Measurements from ENCODE around the gene BRIP1. TPM values are rescaled to one million over a fixed set of nuclear protein-coding genes. Genes with fewer than 3 reads are reported as not detected.

The BRIP1 gene
- total and polyA plus RNA-seq, 4 donors, result 0.13 to 1.4 (median 0.44) TPM

DNA sequence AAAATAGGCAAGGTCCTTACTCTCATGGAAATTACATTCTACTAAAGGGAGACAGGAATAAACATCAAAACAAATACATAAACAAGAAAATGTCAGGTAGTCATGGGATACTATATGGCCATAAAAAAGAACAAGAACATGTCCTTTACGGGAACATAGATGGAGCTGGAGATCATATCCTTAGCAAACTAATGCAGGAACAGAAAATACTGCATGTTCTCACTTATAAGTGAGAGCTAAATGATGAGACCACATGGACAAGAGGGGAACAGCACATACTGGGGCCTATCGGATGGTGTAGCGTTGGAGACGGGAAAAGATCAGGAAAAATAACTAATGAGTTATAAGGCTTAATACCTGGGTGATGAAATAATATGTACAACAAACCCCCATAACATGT, 69.1 kb downstream of the BRIP1 start:
- no peaks in the 10 kb centered on the region for H3K27me3 ChIP-seq (ENCODE audit: control insufficient read depth in 1 of 2, insufficient read depth in 2 of 2, low read length in 1 of 2)
- H3K27ac ChIP-seq (ENCODE audit: low read depth in 1 of 2, low read length in 2 of 2), result no peak overlapping the region
- DNase-seq (no peak), ATAC-seq (ENCODE audit: low FRiP score) (no peak)
- no peaks in the 10 kb centered on the region for H3K36me3 ChIP-seq (ENCODE audit: control insufficient read depth in 1 of 2, insufficient read depth in 2 of 2, low read length in 1 of 2)
- WGBS, 2 donors, result 97 to 99% methylated on average over 4 of the region's 4 CpGs
- H3K9me3 ChIP-seq (ENCODE audit: control insufficient read depth, low read length), result no peaks in the 10 kb centered on the region
- no peaks in the 10 kb centered on the region for H3K4me1 ChIP-seq (ENCODE audit: control insufficient read depth in 1 of 2, insufficient read depth in 2 of 2, low read length in 2 of 2)
- H3K4me3 ChIP-seq (ENCODE audit: low read length in 2 of 2), result no peak overlapping the region
- intact Hi-C loops (cut with DNase I), result no loop called here

DNA sequence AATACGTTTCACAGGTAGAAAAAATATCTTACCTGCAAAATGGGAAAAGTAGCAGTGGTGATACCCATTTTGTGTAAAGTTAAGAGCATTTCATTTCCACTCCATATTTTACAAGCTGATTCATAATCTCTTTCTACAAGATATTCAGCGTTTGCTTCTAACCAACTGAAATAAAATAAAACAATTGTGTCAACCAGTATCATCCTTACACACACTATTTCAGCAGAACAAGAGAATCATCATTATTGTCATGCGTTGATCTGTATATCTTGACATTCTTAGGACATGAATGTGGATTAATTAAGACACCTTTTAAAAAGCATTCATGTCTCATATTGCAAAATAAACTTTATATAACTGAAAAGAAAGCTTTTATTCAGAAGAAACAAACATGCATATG, 69.8 kb downstream of the BRIP1 start:
- no peak overlapping the region for H3K27ac ChIP-seq (ENCODE audit: low read depth in 1 of 2, low read length in 2 of 2)
- DNase-seq, result no peak
- H3K27me3 ChIP-seq (ENCODE audit: control insufficient read depth in 1 of 2, insufficient read depth in 2 of 2, low read length in 1 of 2), result no peaks in the 10 kb centered on the region
- 96 to 97% methylated on average over 3 of the region's 3 CpGs for WGBS, 2 donors
- intact Hi-C loops (cut with DNase I), result no loop called here
- H3K4me3 ChIP-seq (ENCODE audit: low read length in 2 of 2), result no peak overlapping the region
- no peaks in the 10 kb centered on the region for H3K4me1 ChIP-seq (ENCODE audit: control insufficient read depth in 1 of 2, insufficient read depth in 2 of 2, low read length in 2 of 2)
- no peaks in the 10 kb centered on the region for H3K36me3 ChIP-seq (ENCODE audit: control insufficient read depth in 1 of 2, insufficient read depth in 2 of 2, low read length in 1 of 2)
- no peaks in the 10 kb centered on the region for H3K9me3 ChIP-seq (ENCODE audit: control insufficient read depth, low read length)
- ATAC-seq (ENCODE audit: low FRiP score), result no peak

DNA sequence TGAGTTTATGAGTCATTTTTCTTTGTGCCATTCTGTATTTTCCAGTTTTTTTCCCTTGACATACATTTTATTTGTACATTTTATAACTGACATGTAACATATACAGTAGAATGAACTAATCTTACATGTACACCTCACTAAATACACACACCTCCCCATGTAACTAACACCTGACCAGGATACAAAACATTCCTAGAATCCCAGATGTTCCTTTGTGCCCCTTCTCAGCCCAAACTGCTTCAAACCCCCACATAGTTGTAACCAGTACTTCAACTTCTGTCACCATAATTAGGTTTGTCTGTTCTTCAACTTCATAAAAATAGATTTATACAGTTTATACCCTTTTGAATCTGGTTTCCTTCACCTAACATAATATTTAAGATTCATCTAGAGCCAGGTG, 73.5 kb downstream of the BRIP1 start:
- H3K4me1 ChIP-seq (ENCODE audit: control insufficient read depth in 1 of 2, insufficient read depth in 2 of 2, low read length in 2 of 2), result no peaks in the 10 kb centered on the region
- no peak overlapping the region for H3K4me3 ChIP-seq (ENCODE audit: low read length in 2 of 2)
- DNase-seq, result no peak
- no peak overlapping the region for H3K27ac ChIP-seq (ENCODE audit: low read depth in 1 of 2, low read length in 2 of 2)
- H3K36me3 ChIP-seq (ENCODE audit: control insufficient read depth in 1 of 2, insufficient read depth in 2 of 2, low read length in 1 of 2), result no peaks in the 10 kb centered on the region
- H3K27me3 ChIP-seq (ENCODE audit: control insufficient read depth in 1 of 2, insufficient read depth in 2 of 2, low read length in 1 of 2), result no peaks in the 10 kb centered on the region
- ATAC-seq (ENCODE audit: low FRiP score), result no peak
- H3K9me3 ChIP-seq (ENCODE audit: control insufficient read depth, low read length), result no peaks in the 10 kb centered on the region
- intact Hi-C loops (cut with DNase I), result no loop called here

DNA sequence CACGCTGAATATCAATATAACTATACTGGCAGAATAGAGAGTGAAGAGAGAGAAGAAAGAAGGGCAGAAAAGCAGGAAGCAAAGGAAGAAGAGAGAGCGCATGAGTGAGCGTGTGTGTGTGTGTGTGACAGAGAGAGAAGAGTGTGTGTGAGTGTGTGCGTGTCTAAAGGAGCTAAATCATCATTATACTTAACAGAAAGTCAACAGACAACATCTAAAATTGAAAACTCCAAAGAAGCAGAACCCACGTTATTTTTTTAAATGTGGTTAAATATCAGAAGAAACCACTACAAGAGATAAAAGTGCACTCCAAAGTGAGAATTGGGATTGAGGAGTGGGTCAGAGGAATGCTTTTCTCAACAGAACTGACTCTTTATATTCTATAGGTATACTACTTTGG, 77.2 kb downstream of the BRIP1 start:
- intact Hi-C loops (cut with DNase I), result no loop called here
- Histone ChIP-seq H3K9me3 (ENCODE audit: control insufficient read depth, low read length) (no peaks in the 10 kb centered on the region), H3K36me3 (ENCODE audit: control insufficient read depth in 1 of 2, insufficient read depth in 2 of 2, low read length in 1 of 2) (no peaks in the 10 kb centered on the region), H3K27ac (ENCODE audit: low read depth in 1 of 2, low read length in 2 of 2) (no peak overlapping the region), H3K27me3 (ENCODE audit: control insufficient read depth in 1 of 2, insufficient read depth in 2 of 2, low read length in 1 of 2) (no peaks in the 10 kb centered on the region), H3K4me1 (ENCODE audit: control insufficient read depth in 1 of 2, insufficient read depth in 2 of 2, low read length in 2 of 2) (no peaks in the 10 kb centered on the region), H3K4me3 (ENCODE audit: low read length in 2 of 2) (no peak overlapping the region)
- no peak for DNase-seq
- 91 to 92% methylated on average over 5 of the region's 5 CpGs for WGBS, 2 donors
- ATAC-seq (ENCODE audit: low FRiP score), result no peak

DNA sequence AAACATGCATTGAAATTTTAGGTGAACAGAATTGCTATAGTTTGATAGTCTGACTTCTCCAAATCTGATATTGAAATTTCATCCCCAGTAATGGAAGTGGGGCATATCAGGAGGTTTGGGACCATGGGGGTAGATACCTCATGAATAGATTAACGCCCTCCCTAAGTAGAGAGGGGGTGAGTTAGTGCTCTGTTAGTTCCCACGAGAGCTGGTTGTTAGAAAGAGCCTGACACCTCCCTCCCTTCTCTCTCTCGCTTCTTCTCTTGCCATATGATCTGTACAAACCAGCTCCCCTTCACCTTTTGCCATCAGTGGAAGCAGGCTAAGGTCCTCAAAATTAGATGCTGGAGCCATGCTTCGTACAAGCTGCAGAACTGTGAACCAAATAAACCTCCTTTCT, 78.8 kb downstream of the BRIP1 start:
- H3K36me3 ChIP-seq (ENCODE audit: control insufficient read depth in 1 of 2, insufficient read depth in 2 of 2, low read length in 1 of 2), result no peaks in the 10 kb centered on the region
- H3K27ac ChIP-seq (ENCODE audit: low read depth in 1 of 2, low read length in 2 of 2), result no peak overlapping the region
- no peaks in the 10 kb centered on the region for H3K9me3 ChIP-seq (ENCODE audit: control insufficient read depth, low read length)
- H3K4me3 ChIP-seq (ENCODE audit: low read length in 2 of 2), result no peak overlapping the region
- no peaks in the 10 kb centered on the region for H3K4me1 ChIP-seq (ENCODE audit: control insufficient read depth in 1 of 2, insufficient read depth in 2 of 2, low read length in 2 of 2)
- DNase-seq, result no peak
- 91 to 93% methylated on average over 4 of the region's 4 CpGs for whole genome bisulfite sequencing, 2 donors
- ATAC-seq (ENCODE audit: low FRiP score), result no peak
- H3K27me3 ChIP-seq (ENCODE audit: control insufficient read depth in 1 of 2, insufficient read depth in 2 of 2, low read length in 1 of 2), result no peaks in the 10 kb centered on the region
- intact Hi-C loops (cut with DNase I), result no loop called here

DNA sequence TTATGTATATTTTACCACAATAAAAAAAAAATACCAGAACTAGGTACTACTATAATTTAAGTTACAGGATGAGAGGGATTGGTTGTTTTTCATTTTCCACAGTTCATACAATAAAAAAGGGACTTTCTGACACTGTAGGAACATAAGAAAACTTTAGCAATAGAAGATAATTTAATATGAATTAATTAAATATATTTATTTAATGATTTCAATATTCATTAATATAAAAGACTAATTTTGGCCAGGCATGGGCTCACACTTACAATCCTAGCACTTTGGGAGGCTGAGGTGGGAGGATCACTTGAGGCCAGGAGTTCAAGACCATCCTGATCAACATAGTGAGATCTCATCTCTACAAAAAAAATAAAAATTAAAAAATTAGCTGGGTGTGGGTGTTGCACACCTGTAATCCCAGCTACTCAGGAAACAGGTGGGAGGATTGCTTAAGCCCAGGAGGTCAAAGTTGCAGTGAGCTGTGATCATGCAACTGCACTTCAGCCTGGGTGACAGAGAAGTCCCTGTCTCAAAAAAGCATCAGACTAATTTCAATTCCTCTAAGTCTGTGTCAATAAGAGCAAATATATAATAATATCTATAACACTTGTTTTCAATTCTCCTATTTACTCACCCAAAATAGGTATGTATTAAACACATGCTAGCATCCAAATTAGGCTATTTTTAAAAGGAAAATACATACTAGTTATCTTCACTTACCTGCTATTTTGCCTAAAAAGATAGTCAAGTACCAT, 79.6 kb downstream of the BRIP1 start:
- no peaks in the 10 kb centered on the region for H3K4me1 ChIP-seq (ENCODE audit: control insufficient read depth in 1 of 2, insufficient read depth in 2 of 2, low read length in 2 of 2)
- H3K4me3 ChIP-seq (ENCODE audit: low read length in 2 of 2), result no peak overlapping the region
- intact Hi-C loops (cut with DNase I), result no loop called here
- H3K36me3 ChIP-seq (ENCODE audit: control insufficient read depth in 1 of 2, insufficient read depth in 2 of 2, low read length in 1 of 2), result no peaks in the 10 kb centered on the region
- H3K27ac ChIP-seq (ENCODE audit: low read depth in 1 of 2, low read length in 2 of 2), result no peak overlapping the region
- no peak for ATAC-seq (ENCODE audit: low FRiP score)
- no peaks in the 10 kb centered on the region for H3K27me3 ChIP-seq (ENCODE audit: control insufficient read depth in 1 of 2, insufficient read depth in 2 of 2, low read length in 1 of 2)
- DNase-seq, result no peak
- H3K9me3 ChIP-seq (ENCODE audit: control insufficient read depth, low read length), result no peaks in the 10 kb centered on the region

DNA sequence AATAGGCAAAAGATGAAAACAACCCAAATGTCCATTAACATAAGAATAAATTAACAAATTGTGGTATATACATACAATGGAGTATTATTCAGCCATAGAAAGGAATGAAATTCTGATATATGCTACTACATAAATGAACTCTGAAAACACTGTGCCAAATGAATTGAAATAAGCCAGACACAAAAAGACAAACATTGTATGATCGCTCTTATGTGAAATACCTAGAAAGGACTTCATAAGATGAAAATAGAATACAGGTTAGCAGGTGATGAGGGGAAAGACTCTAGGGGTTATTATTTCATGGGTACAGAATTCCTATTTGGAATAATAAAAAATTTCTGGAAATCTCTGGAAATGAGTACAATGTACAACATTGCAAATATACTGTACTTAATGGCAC, 80.2 kb downstream of the BRIP1 start:
- Histone ChIP-seq H3K27me3 (ENCODE audit: control insufficient read depth in 1 of 2, insufficient read depth in 2 of 2, low read length in 1 of 2) (no peaks in the 10 kb centered on the region), H3K4me1 (ENCODE audit: control insufficient read depth in 1 of 2, insufficient read depth in 2 of 2, low read length in 2 of 2) (no peaks in the 10 kb centered on the region), H3K36me3 (ENCODE audit: control insufficient read depth in 1 of 2, insufficient read depth in 2 of 2, low read length in 1 of 2) (no peaks in the 10 kb centered on the region), H3K9me3 (ENCODE audit: control insufficient read depth, low read length) (no peaks in the 10 kb centered on the region), H3K27ac (ENCODE audit: low read depth in 1 of 2, low read length in 2 of 2) (no peak overlapping the region), H3K4me3 (ENCODE audit: low read length in 2 of 2) (no peak overlapping the region)
- WGBS, 2 donors, result 92 to 93% methylated on average over 1 of the region's 1 CpG
- DNase-seq (no peak), ATAC-seq (ENCODE audit: low FRiP score) (no peak)
- intact Hi-C loops (cut with DNase I), result no loop called here

DNA sequence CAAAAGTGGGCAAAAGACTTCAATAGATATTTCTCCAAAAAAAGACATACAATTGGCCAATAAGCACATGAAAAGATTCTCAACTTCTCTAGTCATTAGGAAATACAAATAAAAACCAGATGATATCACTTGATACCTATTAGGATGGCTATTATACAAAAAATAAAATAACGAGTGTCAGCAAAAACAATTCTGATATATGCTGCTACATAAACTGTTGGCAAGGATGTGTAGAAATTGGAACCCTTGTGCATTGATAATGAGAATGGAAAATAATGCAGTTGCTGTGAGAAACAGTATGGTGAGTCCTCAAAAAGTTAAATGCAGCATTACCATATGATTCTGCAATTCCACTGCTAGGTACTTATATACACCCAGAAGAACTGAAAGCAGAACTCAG, 80.6 kb downstream of the BRIP1 start:
- ATAC-seq (ENCODE audit: low FRiP score) (no peak), DNase-seq (no peak)
- H3K27me3 ChIP-seq (ENCODE audit: control insufficient read depth in 1 of 2, insufficient read depth in 2 of 2, low read length in 1 of 2), result no peaks in the 10 kb centered on the region
- no peak overlapping the region for H3K27ac ChIP-seq (ENCODE audit: low read depth in 1 of 2, low read length in 2 of 2)
- 88 to 97% methylated on average over 1 of the region's 1 CpG for WGBS, 2 donors
- no peak overlapping the region for H3K4me3 ChIP-seq (ENCODE audit: low read length in 2 of 2)
- no peaks in the 10 kb centered on the region for H3K36me3 ChIP-seq (ENCODE audit: control insufficient read depth in 1 of 2, insufficient read depth in 2 of 2, low read length in 1 of 2)
- intact Hi-C loops (cut with DNase I), result no loop called here
- no peaks in the 10 kb centered on the region for H3K9me3 ChIP-seq (ENCODE audit: control insufficient read depth, low read length)
- no peaks in the 10 kb centered on the region for H3K4me1 ChIP-seq (ENCODE audit: control insufficient read depth in 1 of 2, insufficient read depth in 2 of 2, low read length in 2 of 2)

DNA sequence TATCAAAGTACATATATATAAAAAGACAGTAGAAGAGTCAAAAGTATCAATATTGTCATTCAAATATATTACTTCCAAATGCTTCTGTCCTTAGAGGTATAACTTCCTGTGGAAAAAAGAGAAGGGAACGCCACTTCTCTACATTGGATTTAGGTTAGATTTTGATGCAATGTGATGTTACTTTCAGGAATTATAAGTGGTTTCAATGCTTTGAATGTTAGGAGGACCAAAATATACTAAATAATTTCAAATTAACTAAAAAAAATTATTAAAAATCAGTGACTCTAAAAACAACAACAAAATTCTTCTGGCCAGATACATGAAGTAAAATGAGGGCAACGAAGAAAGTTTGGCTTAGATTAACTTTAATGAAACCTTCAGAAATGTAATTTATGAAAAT, 88.0 kb downstream of the BRIP1 start:
- intact Hi-C loops (cut with DNase I), result no loop called here
- ATAC-seq (ENCODE audit: low FRiP score), result no peak
- no peaks in the 10 kb centered on the region for H3K36me3 ChIP-seq (ENCODE audit: control insufficient read depth in 1 of 2, insufficient read depth in 2 of 2, low read length in 1 of 2)

More for the DNA sequence above, 88.0 kb downstream of the BRIP1 start:
- no peak for DNase-seq
- Histone ChIP-seq H3K9me3 (ENCODE audit: control insufficient read depth, low read length) (no peaks in the 10 kb centered on the region), H3K4me1 (ENCODE audit: control insufficient read depth in 1 of 2, insufficient read depth in 2 of 2, low read length in 2 of 2) (no peaks in the 10 kb centered on the region), H3K4me3 (ENCODE audit: low read length in 2 of 2) (no peak overlapping the region), H3K27me3 (ENCODE audit: control insufficient read depth in 1 of 2, insufficient read depth in 2 of 2, low read length in 1 of 2) (no peaks in the 10 kb centered on the region), H3K27ac (ENCODE audit: low read depth in 1 of 2, low read length in 2 of 2) (no peak overlapping the region)
- WGBS, 2 donors, result 85 to 94% methylated on average over 2 of the region's 2 CpGs

All from aorta (tissue), 5 donors.